Fibroblast of gingiva (primary cell): ENCODE data around the gene CNNM1.

ENCODE experiments used
- DNase-seq: peaks from one replicate; pipeline ENCODE4 v3.0.0-alpha.2; 2011; ENCODE audit warnings: low read depth

Gene CNNM1

DNA sequence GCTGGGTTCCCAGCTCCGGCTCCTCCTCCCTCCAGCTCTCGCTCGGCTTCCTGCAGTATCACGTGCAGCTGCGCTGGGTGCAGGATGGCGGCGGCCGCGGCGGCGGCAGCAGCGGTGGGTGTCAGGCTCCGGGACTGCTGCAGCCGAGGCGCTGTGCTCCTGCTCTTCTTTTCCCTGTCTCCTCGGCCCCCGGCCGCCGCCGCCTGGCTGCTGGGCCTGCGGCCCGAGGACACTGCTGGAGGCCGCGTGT, at the start of gene CNNM1:
CNNM1 (plus strand) TSS at position 53 of the 250 bp plus-strand sequence; CDS start at position 85, 32 bp downstream.
- no peak for DNase-seq

DNA sequence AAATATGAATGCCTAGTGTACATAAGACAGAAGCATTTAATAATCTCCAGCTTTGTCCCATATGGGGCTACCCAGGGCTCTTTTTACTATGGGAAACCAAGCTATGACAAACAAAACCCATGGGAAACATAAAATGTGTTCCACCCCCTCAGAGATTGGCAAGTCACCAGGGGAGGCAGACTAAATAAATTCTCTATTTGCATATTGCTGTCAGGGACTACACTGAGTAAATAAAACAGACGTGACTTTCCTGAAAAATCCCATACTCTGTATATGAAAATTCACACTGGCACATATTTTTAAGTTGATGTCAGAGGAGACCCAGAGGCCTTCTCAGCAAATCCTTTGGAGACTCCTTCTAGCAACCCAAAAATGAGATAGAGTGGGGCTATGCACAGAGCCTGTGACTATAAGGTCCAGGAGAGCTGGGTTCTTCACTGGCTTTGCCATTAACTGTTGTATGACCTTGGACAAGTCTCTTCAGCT, 49.5 kb upstream of the CNNM1 start:
- peak; percentile 53 for DNase-seq

DNA sequence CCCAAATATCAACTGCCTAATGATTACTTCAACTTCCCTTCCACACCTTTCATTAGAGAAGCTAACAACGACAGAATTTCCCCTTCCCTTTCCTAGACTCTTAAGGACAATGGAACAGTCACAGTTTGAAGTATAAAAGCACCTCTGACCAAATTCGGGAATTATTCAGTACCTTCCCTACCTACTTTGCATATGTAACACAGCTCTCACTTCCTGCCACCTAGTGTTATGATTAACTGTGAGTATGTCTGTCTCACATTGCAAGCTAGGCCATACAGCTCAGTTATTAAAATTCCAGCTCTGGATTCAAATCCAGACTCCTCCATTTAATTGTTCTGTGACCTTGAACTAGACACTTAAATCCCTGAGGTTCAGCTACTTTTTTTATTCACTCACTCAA, 48.7 kb upstream of the CNNM1 start:
- no peak for DNase-seq

DNA sequence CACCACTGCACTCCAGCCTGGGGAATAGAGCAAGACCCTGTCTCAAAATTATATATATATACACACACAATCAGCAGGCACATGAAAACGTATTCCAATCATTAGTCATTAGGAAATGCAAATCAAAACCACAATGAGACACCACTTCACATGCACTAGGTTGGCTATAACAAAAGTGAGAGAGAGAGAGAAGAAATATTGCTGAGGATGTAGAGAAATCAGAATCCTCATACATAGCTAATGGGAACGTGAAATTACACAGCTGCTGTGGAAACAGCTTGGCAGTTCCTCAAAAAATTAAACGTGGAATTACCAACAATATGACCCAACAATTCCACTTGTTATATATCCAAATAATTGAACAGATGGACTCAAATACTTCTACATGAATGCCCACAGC, 43.3 kb upstream of the CNNM1 start:
- DNase-seq, result peak; percentile 30

DNA sequence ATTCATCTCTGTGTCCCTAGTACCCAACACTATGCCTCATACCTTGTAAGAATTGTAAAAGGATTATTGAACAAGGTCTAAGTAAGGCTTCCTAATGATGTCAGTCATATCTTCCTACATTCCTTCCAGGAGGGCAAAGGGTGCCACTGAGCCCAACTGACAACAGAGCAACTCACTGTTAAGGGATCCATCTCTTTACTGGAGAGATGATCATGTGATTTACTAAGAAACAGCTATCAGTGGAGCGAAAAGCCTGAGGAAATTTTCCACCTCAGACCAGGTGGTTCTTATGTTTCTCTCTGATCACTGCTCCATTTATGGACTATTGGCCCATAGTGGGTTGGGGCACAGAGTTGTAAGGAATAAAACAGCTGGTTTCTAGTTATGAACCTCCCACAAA, 38.9 kb upstream of the CNNM1 start:
- no peak for DNase-seq

DNA sequence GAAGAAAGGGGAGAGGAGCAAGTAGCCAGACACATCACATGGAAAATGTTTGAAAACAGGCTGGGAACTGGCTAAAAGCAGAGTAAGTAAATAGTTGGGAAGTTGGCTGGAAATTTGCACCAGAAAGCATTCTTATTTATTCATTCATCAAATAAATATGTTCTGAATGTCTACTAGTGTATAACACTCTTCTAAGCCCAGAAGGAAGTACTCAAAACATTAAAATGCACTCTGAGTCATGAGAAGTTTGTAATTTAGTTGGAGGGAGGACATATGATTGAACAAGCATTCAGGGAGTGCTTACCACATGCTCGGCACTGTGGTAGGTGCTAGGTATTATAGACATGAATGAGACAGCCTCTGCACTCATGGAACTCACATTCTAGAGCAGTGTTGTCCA, 37.0 kb upstream of the CNNM1 start:
- DNase-seq, result peak; percentile 79

DNA sequence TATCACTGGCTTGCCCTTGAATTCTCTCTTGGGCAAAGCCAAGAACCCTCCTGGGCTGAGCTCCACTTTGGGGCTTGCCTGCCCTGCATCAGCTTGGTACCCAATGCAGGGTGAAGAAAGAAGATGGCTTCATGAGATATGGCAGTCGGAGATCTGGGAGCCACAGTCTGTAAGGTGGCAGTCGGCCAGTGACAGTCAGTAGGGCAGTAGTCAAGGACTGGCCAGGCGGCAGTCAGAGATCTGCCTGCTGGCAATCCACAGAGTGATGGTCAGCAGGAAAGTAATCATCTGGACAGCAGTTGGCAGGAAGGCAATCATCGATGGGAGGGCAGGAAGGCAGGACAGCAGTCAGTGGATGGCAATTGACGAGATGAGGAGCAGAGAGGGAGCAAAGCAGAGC, 32.6 kb upstream of the CNNM1 start:
- no peak for DNase-seq

DNA sequence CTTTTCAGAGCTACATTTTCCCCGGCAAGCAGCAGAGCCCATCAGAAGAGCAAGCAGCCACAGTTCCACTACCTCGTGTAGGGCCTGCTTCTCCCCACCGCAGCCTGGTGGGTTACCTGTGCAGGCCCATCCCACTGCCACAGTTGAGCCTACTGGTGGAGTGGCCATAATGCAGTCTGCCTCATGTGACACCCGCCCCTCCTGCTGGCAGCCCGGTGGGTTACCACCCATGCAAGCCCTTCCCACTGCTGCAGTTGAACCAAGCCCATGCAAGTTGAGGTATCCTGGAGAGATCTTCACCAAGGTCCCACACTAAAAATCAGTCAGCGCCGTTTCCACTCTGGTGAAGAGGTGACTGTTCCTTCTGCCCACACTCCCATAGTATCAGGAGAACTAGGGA, 32.1 kb upstream of the CNNM1 start:
- DNase-seq, result no peak

DNA sequence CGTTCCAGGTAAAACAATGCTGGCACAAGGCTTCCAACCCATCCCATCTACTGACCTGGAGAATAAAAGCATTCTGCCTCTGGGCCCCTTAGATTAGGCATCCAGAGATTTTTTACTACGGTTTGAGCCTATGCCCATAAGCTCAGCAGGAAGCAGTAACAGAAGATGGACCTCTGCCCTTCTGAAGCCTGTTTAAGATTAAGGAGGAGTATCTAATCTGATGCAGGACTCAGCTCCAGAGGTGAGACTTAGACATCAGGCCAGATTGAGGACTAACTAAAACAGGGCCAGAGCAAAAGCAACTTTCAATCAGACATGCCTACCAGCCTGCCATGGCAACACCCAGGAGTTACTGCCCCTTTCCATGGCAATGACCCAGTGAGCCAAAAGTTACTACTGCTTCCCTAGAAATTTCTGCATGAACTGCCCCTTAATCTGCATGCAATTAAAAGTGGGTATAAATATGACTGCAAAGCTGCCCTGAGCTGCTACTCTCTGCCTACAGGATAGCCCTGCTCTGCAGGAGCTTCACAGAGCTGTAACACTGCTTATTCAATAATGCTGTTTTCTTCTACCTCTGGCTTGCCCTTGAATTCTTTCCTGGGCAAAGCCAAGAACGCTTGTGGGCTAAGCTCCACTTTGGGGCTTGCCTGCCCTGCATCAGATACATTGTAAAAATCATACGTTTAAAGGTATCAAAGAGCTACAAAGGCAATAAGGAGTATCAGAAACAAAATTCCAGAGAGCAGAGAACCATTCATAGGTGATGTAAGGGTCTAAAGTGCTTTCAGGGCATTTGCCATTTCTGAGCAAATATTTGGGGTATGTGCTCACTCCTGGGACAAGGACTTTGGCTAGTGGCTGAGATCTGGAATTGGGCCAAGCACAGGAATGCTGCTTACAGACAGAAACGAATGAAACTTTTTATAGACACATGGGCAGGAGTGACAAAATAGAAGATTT, 25.0 kb upstream of the CNNM1 start:
- DNase-seq, result no peak

DNA sequence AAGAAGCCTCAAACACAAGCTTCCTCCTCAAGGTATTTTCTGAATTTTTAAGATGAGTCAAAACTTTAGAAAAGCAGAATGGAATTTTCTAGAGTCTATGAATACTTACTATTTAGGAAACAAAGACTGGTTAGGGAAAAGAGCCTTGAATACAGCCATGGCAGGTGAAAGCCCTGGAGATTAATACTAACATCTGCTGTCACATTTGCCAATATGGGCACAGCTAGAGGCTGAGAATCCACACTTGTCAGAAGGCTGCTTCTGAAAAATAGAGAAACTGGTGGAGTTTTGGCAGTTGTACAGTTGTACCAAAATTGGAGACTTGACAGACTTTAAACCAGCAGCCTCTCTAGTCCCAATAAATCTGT, 24.3 kb upstream of the CNNM1 start:
- no peak for DNase-seq

DNA sequence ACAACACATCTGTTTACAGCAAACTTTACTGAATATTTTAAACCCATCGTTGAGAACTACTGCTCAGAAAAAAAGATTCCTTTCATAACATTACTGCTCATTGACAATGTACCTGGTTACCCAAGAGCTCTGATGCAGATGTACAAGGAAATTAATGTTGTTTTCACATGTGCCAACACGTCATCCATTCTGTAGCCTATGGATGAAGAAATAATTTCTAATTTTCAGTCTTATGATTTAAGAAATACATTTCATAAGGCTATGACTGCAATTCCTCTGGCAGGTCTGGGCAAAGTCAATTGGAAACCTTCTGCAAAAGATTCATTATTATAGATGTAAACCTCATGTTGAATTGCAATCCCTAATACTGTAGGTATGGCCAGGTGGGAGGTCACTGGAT, 16.7 kb upstream of the CNNM1 start:
- DNase-seq, result no peak

DNA sequence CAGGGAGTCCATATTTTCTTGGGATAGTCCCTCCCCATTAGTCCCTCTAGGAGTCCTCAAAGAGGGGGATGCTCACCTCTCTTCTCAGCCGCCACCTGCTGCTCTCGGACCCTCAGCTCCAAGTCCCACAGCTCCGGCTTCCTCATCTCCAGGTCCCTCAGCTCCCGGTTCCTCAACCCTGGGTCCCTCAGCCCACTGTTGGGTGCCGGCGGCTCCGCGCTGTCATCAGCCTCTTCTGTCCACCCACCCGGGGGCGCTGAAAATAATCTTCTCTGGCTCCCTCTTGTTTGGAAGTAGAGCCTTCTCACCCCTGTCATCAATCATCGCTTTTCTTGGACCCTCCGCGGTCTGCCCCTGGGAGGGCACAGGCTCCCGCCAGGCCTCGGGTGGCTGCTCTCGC, 13.3 kb upstream of the CNNM1 start:
- DNase-seq, result no peak

DNA sequence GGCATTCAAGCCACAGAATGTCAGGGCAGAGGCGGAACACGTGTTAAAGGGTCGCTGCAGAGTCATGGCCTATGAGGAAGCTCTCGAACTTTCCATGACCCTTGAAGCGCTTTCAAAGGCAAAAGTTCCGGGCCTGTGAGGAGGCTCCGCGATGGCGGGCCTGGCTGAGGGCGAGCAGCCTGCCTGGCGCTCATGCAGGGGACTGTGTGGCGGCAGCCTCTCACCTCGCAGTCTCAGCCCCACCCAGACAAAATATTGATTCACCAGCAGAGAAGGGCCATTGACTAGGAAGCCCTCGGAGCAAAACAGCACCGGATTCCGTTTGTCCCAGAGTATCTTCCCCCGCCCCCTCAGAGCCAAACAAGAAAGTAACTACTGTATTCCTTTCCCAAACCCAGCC, 12.8 kb upstream of the CNNM1 start:
- DNase-seq, result no peak

DNA sequence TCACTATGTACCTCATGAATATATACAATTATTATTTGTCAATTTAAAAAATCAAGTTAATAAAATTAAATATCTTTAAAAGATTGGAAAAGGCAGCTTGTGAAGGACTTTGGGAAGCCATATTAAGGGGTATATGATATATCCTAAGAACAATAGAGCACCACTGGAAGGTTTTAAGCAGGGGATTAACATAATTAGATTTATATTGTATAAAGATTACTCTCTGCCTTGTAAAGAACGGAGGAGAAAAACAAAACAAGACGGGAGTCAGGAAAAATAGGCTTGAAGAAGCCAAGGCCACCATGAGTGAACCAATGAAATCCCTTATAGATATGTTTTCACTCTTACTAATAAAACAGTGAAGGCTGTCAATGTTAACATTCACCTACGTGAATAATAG, 11.1 kb upstream of the CNNM1 start:
- no peak for DNase-seq

DNA sequence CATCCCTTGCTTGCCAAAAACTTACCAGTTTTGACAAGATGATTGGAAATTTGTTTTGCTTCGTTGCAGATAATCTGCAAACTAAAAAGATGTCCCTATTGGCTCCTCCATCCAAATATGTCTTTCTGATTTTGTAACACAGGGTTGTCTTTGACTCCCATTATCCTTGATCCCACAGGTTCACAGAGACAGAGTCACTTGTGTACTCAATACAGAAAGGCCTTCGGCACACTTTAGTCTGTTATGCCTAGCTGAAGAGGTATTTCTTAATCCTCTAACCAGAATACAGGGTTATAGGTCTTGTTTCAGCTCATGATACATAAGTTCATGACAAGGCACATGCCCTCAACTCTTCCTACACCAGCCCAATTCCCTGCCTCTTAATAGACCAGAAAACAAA, 10.7 kb upstream of the CNNM1 start:
- no peak for DNase-seq

DNA sequence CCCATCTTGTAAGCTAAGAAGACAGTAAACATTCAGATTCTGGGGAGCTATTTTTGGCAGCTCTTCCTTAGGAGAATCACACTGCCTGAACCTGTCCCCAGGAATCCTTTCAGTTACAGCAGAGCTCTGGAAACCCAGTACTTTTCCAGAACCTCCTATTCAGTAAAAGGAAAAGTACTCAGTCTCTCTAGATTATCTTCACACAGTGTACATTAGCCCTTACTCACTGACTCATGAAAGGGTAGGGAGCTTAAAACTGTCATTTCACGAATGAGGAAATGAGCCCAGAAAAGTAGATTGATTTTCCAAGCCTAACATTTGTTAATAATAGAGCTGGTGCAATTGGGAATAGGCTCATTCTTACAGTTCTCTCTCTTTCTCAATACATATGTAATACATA, 3.9 kb upstream of the CNNM1 start:
- no peak for DNase-seq

DNA sequence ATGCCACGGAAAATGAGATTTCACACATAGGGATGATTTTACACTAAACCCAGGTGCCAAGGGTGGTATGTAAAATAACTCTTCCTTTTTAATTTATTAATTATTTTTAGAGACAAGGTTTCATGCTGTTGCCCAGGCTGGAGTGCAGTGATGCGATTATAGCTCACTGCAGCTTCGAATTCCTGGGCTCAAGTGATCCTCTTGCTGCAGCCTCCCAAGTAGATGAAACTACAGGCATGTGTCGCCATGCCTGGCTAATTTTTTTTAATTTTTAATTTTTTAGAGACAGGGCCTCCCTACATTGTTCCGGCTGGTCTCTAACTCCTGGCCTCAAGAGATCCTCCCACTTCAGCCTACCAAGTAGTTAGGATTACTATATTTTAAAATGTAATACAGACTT, 2.3 kb upstream of the CNNM1 start:
- no peak for DNase-seq

DNA sequence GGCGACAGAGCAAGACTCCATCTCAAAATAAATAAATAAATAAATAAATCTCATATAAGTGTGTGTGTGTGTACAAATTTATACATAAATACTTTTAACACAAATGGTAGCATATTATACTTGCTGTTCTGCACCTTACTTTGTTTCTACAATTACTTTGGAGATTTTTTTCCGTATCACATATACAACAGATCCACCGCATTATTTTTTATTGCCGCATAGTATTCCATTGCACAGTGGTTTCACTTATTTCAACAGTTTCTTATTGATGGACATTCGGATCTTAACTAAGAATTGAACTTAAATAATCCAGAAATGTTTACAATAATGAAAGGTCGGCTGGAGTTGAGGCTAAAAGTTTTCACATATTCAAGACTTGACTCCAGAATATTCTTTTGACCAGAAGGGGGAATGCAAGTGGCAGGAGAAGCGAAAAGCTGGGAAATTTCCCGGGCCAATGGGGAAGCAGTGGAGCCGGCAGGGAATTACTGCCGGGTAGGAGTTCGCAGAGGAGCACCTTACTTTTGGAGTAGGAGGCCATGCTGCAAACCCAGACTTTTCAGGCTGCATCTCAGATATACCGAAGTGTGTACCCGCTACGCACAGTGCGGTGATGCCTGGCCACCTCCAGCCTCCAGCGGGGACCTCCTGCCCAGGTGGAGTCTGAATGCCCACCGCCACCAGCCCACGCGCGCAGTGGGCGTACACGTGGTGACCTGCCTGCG, 415 bp upstream of the CNNM1 start:
- DNase-seq, result no peak

DNA sequence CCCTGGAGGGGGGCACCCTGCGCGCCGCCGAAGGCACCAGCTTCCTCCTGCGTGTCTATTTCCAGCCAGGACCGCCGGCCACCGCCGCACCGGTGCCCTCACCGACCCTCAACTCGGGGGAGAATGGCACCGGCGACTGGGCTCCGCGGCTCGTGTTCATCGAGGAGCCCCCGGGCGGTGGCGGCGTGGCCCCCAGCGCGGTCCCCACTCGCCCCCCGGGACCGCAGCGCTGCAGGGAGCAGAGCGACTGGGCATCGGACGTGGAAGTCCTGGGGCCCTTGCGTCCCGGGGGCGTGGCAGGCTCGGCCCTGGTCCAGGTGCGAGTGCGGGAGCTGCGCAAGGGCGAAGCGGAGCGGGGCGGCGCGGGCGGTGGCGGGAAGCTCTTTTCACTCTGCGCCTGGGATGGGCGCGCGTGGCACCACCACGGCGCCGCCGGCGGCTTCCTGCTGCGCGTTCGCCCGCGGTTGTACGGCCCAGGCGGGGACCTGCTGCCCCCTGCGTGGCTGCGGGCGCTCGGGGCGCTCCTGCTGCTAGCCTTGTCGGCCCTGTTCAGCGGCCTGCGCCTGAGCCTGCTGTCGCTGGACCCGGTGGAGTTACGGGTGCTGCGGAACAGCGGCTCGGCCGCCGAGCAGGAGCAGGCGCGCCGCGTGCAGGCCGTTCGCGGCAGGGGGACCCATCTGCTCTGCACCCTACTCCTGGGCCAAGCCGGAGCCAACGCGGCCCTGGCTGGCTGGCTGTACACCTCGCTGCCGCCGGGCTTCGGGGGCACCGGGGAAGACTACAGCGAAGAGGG, 594 bp downstream of the CNNM1 start:
- no peak for DNase-seq

DNA sequence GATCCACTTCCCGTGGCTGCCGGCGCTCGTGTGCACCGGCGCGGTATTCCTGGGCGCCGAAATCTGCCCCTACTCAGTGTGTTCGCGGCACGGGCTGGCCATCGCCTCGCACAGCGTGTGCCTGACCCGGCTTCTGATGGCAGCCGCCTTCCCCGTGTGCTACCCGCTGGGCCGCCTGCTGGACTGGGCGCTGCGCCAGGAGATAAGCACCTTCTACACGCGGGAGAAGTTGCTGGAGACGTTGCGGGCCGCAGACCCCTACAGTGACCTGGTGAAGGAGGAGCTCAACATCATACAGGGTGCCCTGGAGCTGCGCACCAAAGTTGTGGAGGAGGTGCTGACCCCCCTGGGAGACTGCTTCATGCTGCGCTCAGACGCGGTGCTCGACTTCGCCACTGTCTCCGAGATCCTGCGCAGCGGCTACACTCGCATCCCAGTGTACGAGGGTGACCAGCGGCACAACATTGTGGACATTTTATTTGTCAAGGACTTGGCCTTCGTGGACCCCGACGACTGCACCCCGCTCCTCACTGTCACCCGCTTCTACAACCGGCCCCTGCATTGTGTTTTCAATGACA, 1.3 kb downstream of the CNNM1 start:
- DNase-seq, result no peak

DNA sequence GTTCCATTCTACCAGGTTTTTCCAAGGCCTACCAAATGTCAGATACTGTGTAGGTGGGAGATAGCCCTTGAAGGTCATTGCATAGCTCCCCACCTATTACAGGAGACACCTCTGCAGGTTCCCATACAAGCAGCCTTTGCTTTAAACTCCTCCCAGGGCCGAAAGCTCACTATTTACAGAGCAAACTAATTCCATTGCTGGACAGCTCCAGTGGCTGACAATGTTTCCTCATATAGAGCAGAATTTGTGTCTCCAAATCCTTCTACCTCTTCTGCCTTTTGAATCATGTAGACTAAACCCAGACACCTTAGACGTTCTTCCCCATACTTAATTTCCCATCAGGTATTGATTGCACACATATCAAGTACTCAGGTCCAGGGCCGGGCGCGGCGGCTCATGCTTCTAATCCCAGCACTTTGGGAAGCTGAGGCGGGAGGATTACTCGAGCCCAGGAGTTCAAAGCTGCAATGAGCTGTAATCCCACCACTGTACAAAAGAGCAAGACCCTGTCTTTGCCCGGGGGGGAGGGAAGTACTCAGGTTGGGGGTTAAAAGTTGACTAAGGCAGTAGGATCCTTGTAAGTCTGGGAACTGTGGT, 2.1 kb downstream of the CNNM1 start:
- no peak for DNase-seq

DNA sequence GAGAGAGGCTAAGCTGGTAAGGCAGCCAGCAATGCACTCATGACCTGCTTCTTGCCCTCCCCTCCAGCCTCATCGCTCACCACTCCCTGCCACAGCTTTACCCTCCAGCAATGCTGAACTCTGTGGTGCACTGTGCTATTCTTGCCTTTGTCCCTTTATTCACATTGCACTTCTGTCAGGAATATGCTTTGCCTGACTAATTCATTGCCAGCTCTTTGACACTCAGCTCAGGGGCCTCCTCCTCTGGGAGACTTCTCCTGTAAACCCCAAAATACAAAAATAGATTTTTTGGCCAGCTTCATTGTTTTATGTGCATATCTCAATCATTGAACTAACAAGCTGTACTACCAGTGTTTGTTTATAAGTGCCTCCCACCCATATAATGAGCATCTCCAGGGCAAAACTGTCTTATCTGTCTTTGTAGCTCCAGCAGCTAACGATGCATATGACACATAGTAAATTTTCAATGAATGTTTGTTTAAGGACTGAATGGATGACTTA, 8.2 kb downstream of the CNNM1 start:
- DNase-seq, result no peak
